Heart left ventricle (tissue), 16 donors: ENCODE measurements around the gene ARHGEF11. TPM values are rescaled to one million over a fixed set of nuclear protein-coding genes. Genes with fewer than 3 reads are reported as not detected.

ENCODE experiments used
- ATAC-seq, 4 donors: fragments of 200-7000 bp; cut with Tn5 transposase; one replicate each; pipeline ENCODE4 v1.9.1; 2020 to 2022; ENCODE audit warnings: moderate library complexity in 4 of 4, mild to moderate bottlenecking in 3 of 4, moderate number of reproducible peaks in 1 of 4
- DNase-seq, 5 donors: peaks; one replicate each; pipeline ENCODE4 v3.0.0-alpha.2; 2020
- H3K27ac ChIP-seq, 12 donors: fragments of 200-600 bp; sonication (generic) in 4 of 12; one replicate each; pipeline versions ENCODE4 v1.5.0 to v1.8.0; 2016 to 2022; ENCODE audit warnings: mild to moderate bottlenecking in 2 of 12
- H3K27me3 ChIP-seq, 9 donors: fragments of 200-600 bp; sonication (generic) in 2 of 9; one replicate each; pipeline versions ENCODE4 v1.5.1 to v1.8.0; 2016 to 2022; ENCODE audit warnings: mild to moderate bottlenecking in 3 of 9
- H3K36me3 ChIP-seq, 9 donors: fragments of 200-600 bp; sonication (generic) in 2 of 9; one replicate each; pipeline versions ENCODE4 v1.5.0 to v1.8.0; 2018 to 2022; ENCODE audit warnings: mild to moderate bottlenecking in 2 of 9
- H3K4me1 ChIP-seq, 12 donors: fragments of 200-600 bp; sonication (generic) in 4 of 12; one replicate each; pipeline versions ENCODE4 v1.5.0 to v1.8.0; 2016 to 2022; ENCODE audit warnings: mild to moderate bottlenecking in 3 of 12
- H3K4me3 ChIP-seq, 12 donors: fragments of 200-600 bp; sonication (generic) in 4 of 12; one replicate each; pipeline versions ENCODE4 v1.5.0 to v1.8.0; 2017 to 2022; ENCODE audit warnings: mild to moderate bottlenecking in 9 of 12, moderate library complexity in 4 of 12
- H3K9me3 ChIP-seq, 12 donors: fragments of 200-600 bp; sonication (generic) in 4 of 12; one replicate each; pipeline versions ENCODE4 v1.5.0 to v1.8.0; 2016 to 2022; ENCODE audit warnings: mild to moderate bottlenecking in 1 of 12
- POLR2A ChIP-seq, 2 donors: fragments of 450-650 bp; IDR thresholded peaks; one replicate each; pipeline ENCODE4 v1.6.1; 2017; ENCODE audit warnings: antibody characterized with exemption in 2 of 2, mild to moderate bottlenecking in 2 of 2, moderate library complexity in 2 of 2
- WGBS, 4 donors: extraction: QIAGEN DNeasy Blood & Tissue Kit in 2 of 4; methylation state at CpG; one replicate each; pipeline versions ENCODE4 v1.1.5 to v1.1.7; 2013 to 2018; 5-methylcytosine and 5-hydroxymethylcytosine counted together
- intact Hi-C, 10 donors: fragments of 100-400 bp; cut with DNase I; formaldehyde crosslinking; loops; one replicate each; pipeline versions ENCODE4 v1.11.1 to v1.14.2; 2022
- polyA plus RNA-seq, 2 donors: library from polyadenylated mRNA; stranded (reverse); fragments of 200-250 nt; gene quantifications; one replicate each; pipeline ENCODE4 v1.2.3, GENCODE V29; 2013
- total RNA-seq, 9 donors: library from RNA; depleted of rRNA in 2 of 9; stranded (reverse); fragments of >200 nt in 2 of 9; fragmentation: NEBNext Ultra II Directional in 3 of 9; extraction: Animal tissue kit (Norgen Biotek cat#: 25700) in 3 of 9; gene quantifications; one replicate each; pipeline versions ENCODE4 v1.1.0 to v1.2.4, GENCODE V29; 2016 to 2023
- TF ChIP-seq, protein P1 (sequence below), 12 donors: fragments of 200-600 bp; sonication (generic) in 4 of 12; IDR thresholded peaks; one replicate each; pipeline versions ENCODE4 v1.5.0 to v1.8.0; 2018 to 2022; ENCODE audit warnings: antibody characterized with exemption in 12 of 12, mild to moderate bottlenecking in 5 of 12
- donor health status: ischemic (EF 13 %, LVEDD 7.1; RV severe dilation, severe dysfunction).
- donor health status: healthy with polysubstance abuse.
- donor health status: DM: no; HTN: yes; CAD: no.
- donor health status: DM: no; HTN: no; CAD: no.
- donor health status: ischemic (EF 25% LVEDD 6.9; RV normal size, moderate dysfunction).
- donor health status: ischemic (EF 25% LVEDD 5.7; RV mildly dilated, moderate dysfunction).
- donor health status: healthy.
- donor health status: DM: yes; HTN: yes; CAD: no.
- donor health status: ischemic (EF 35%, LVEDD 5.7; RV mildly dilated, moderate dysfunction).
- donor health status: nonischemic (EF 11% LVEDD 7.7; RV severe dilation, severe dysfunction).
- donor health status: DM: yes; HTN: yes; CAD: no.
- donor health status: PGD.
- donor health status: ischemic (EF 29% LVEDD 5.4; RV normal size, mild dysfunction).
- donor health status: nonischemic (EF 23%, LVEDD 6.1; RV moderate dilation, normal function).

Gene ARHGEF11
- total and polyA plus RNA-seq, 11 donors = 12.2 to 44.1 (median 30.0) TPM

DNA sequence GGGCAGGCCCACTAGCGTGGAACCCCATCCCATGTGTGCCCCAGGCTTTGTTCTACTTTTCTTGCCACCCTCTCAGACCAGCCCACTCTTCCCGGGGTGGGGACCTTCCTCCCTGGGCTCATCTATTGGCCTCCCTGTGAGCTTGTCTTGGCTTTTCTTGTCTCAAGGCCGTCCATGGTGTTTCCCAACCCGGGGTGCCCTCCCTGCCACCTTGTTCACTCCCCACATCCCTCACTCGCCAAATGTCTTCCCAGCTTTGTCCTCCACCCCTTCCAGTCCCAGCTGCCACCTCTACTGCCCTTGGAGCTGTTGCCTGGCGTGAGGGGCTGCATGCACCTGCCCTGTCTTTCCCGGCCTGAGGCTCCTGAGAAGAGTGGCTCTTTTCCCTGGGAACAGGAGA lies 106.7 kb downstream of the ARHGEF11 start:
- Histone ChIP-seq H3K36me3 (peaks cover 0 to 100% (median 87%) of the 10 kb centered on the region in 9 donors), H3K27ac (no peak overlapping the region), H3K4me3 (no peak overlapping the region), H3K27me3 (no peaks in the 10 kb centered on the region), H3K9me3 (no peaks in the 10 kb centered on the region), H3K4me1 (no peaks in the 10 kb centered on the region)
- intact Hi-C loops = no loop called here
- TF ChIP-seq, protein P1, sequence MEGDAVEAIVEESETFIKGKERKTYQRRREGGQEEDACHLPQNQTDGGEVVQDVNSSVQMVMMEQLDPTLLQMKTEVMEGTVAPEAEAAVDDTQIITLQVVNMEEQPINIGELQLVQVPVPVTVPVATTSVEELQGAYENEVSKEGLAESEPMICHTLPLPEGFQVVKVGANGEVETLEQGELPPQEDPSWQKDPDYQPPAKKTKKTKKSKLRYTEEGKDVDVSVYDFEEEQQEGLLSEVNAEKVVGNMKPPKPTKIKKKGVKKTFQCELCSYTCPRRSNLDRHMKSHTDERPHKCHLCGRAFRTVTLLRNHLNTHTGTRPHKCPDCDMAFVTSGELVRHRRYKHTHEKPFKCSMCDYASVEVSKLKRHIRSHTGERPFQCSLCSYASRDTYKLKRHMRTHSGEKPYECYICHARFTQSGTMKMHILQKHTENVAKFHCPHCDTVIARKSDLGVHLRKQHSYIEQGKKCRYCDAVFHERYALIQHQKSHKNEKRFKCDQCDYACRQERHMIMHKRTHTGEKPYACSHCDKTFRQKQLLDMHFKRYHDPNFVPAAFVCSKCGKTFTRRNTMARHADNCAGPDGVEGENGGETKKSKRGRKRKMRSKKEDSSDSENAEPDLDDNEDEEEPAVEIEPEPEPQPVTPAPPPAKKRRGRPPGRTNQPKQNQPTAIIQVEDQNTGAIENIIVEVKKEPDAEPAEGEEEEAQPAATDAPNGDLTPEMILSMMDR (IDR thresholded peaks at IDR 0.05) = no peak
- no peak for TF ChIP-seq POLR2A (IDR thresholded peaks at IDR 0.05)
- ATAC-seq (no peak), DNase-seq (no peak)
- 84 to 87% (median 85%) methylated on average over 7 of the region's 7 CpGs for WGBS, 4 donors

DNA sequence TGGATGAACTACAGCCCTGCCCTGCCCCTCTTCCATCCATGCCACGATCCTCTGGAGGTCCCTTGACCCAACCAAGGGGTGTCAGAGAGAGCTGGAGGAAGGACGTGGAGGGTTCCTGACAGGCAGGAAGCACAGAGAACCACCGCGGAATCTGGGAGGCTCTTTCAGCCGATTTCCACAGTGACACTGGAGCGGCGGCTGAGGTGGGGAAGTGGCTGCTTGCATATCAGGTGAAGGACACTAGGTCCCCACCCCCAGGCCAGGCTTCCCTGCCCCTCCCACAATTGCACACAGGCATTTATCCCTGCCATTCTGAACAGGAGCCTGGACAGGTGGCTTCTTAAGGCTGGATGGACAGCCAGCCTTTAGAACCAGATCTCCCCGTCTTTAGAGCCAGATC lies 107.7 kb downstream of the ARHGEF11 start:
- no peaks in the 10 kb centered on the region for H3K27me3 ChIP-seq
- no peak overlapping the region for H3K4me3 ChIP-seq
- no peaks in the 10 kb centered on the region for H3K9me3 ChIP-seq
- no peak overlapping the region for H3K27ac ChIP-seq
- intact Hi-C loops = no loop called here
- no peak for DNase-seq
- ATAC-seq = no peak
- H3K36me3 ChIP-seq = peaks cover 0 to 91% (median 77%) of the 10 kb centered on the region in 9 donors
- WGBS, 4 donors = 76 to 79% (median 77%) methylated on average over 8 of the region's 8 CpGs
- no peaks in the 10 kb centered on the region for H3K4me1 ChIP-seq
- no peak for TF ChIP-seq POLR2A (IDR thresholded peaks at IDR 0.05)
- TF ChIP-seq, protein P1 (IDR thresholded peaks at IDR 0.05) = no peak

DNA sequence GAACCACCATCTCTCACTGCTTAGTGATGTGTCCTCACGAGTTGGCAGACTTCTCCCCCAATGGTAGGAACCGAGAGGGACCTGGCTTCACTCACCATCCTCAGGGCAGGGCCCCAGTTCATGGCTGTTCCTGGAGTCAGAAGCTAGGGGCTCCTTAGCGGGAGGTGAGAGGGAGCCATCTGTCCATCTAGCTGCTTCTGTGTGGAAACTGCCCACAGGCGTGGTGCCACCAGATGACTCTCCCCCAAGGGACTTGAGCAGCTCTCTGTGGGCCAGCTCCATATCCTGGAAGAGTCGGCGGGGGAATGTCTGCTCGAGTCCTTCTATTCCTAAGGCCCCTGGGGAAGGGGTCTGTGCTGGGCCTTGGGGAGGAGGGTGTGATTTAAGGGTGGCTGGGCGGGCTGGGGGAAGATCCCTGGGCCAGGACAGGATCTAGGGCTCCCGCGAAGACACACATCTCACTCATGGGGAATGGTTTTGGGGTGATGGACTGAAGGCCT lies 108.8 kb downstream of the ARHGEF11 start:
- ATAC-seq (no peak), DNase-seq (no peak)
- 81 to 86% (median 84%) methylated on average over 10 of the region's 10 CpGs for WGBS, 4 donors
- no peak overlapping the region for H3K4me3 ChIP-seq
- H3K27ac ChIP-seq = no peak overlapping the region
- no peaks in the 10 kb centered on the region for H3K9me3 ChIP-seq
- H3K36me3 ChIP-seq = peaks cover 0 to 80% (median 66%) of the 10 kb centered on the region in 9 donors
- intact Hi-C loops = no loop called here
- TF ChIP-seq, protein P1 (IDR thresholded peaks at IDR 0.05) = no peak
- no peak for TF ChIP-seq POLR2A (IDR thresholded peaks at IDR 0.05)
- no peaks in the 10 kb centered on the region for H3K27me3 ChIP-seq
- H3K4me1 ChIP-seq = peaks cover 0 to 2% (median 0%) of the 10 kb centered on the region in 12 donors

DNA sequence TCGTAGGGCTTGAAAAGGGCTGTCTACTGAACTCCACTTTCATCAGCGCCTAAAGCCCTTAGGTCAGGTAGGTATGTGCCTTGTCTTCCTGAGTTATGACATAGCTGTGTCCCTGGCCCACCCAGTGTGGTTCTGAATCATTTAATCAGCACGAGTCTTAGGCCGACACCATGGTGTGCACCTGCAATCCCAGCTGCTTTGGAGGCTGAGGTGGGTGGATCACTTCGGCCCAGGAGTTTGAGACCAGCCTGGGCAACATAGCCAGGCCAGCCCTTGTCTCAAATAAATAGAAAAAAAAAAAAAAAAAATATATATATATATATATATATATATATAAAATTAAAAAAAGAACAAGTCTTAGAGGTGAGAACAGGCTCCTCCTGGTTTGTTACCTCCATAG lies 109.4 kb downstream of the ARHGEF11 start:
- Histone ChIP-seq H3K4me3 (no peak overlapping the region), H3K4me1 (peaks cover 0 to 8% (median 0%) of the 10 kb centered on the region in 12 donors), H3K36me3 (peaks cover 0 to 74% (median 60%) of the 10 kb centered on the region in 9 donors), H3K27ac (no peak overlapping the region), H3K9me3 (no peaks in the 10 kb centered on the region), H3K27me3 (no peaks in the 10 kb centered on the region)
- ATAC-seq (no peak), DNase-seq (no peak)
- TF ChIP-seq POLR2A (IDR thresholded peaks at IDR 0.05) = no peak
- TF ChIP-seq, protein P1 (IDR thresholded peaks at IDR 0.05) = no peak
- intact Hi-C loops = no loop called here
- WGBS, 4 donors = 87 to 96% (median 94%) methylated on average over 5 of the region's 5 CpGs
